Heart right ventricle (tissue), 16 donors: ENCODE data around the gene EPS8L3. TPM values are rescaled to one million over a fixed set of nuclear protein-coding genes. Genes with fewer than 3 reads are reported as not detected.
"Not testable (repeated sequence)": the region's sequence is repeated elsewhere in the genome, so short reads cannot be mapped to it uniquely, and the experiment has no call there.

Experiments
- ATAC-seq, 8 donors: fragments of 200-7000 bp; cut with Tn5 transposase; one replicate each; pipeline ENCODE4 v1.9.1; 2020; ENCODE audit warnings: mild to moderate bottlenecking in 8 of 8, moderate library complexity in 8 of 8, moderate number of reproducible peaks in 1 of 8
- DNase-seq, 2 donors: peaks; one replicate each; pipeline ENCODE4 v3.0.0-alpha.2; 2020
- H3K27ac ChIP-seq, 10 donors: fragments of 200-600 bp; sonication (generic) in 2 of 10; one replicate each; pipeline versions ENCODE4 v1.5.0 to v1.8.0; 2020 to 2022; ENCODE audit warnings: mild to moderate bottlenecking in 3 of 10
- H3K27me3 ChIP-seq, 7 donors: fragments of 200-600 bp; one replicate each; pipeline ENCODE4 v1.8.0; 2021 to 2022; ENCODE audit warnings: mild to moderate bottlenecking in 2 of 7
- H3K36me3 ChIP-seq, 9 donors: fragments of 200-600 bp; sonication (generic) in 1 of 9; one replicate each; pipeline versions ENCODE4 v1.5.0 to v1.8.0; 2020 to 2022; ENCODE audit warnings: mild to moderate bottlenecking in 2 of 9
- H3K4me1 ChIP-seq, 9 donors: fragments of 200-600 bp; sonication (generic) in 1 of 9; one replicate each; pipeline versions ENCODE4 v1.5.0 to v1.8.0; 2020 to 2022; ENCODE audit warnings: mild to moderate bottlenecking in 4 of 9
- H3K4me3 ChIP-seq, 10 donors: fragments of 200-600 bp; sonication (generic) in 2 of 10; one replicate each; pipeline versions ENCODE4 v1.5.0 to v1.8.0; 2020 to 2022; ENCODE audit warnings: mild to moderate bottlenecking in 7 of 10, moderate library complexity in 2 of 10
- H3K9me3 ChIP-seq, 11 donors: fragments of 200-600 bp in 10 of 11; sonication (generic) in 2 of 11; one replicate each; pipeline versions ENCODE4 v1.5.0 to v1.8.0; 2013 to 2022; ENCODE audit warnings: mild to moderate bottlenecking in 2 of 11, control low read depth in 1 of 11, moderate library complexity in 1 of 11
- CTCF ChIP-seq, 9 donors: fragments of 200-600 bp; sonication (generic) in 2 of 9; IDR thresholded peaks; one replicate each; pipeline versions ENCODE4 v1.5.0 to v1.8.0; 2021 to 2022; ENCODE audit warnings: antibody characterized with exemption in 9 of 9, mild to moderate bottlenecking in 5 of 9, moderate library complexity in 1 of 9
- WGBS, 2 donors: extraction: QIAGEN DNeasy Blood & Tissue Kit; methylation state at CpG; one replicate each; pipeline ENCODE4 v1.1.7; 2013; ENCODE audit warnings: inconsistent platforms in 1 of 2; 5-methylcytosine and 5-hydroxymethylcytosine counted together
- intact Hi-C, 10 donors: fragments of 100-400 bp; cut with DNase I; formaldehyde crosslinking; loops; one replicate each; pipeline versions ENCODE4 v1.11.1 to v1.14.2; 2022
- polyA plus RNA-seq, 2 donors: library from polyadenylated mRNA; stranded (reverse); fragments of 200-250 nt; gene quantifications; one replicate each; pipeline ENCODE4 v1.2.3, GENCODE V29; 2013
- total RNA-seq, 10 donors: library from RNA; stranded (reverse); fragmentation: NEBNext Ultra II Directional in 3 of 10; extraction: Animal tissue kit (Norgen Biotek cat#: 25700) in 3 of 10; gene quantifications; one replicate each; pipeline versions ENCODE4 v1.2.1 to v1.2.4, GENCODE V29; 2021 to 2023
- donor health status: Arrhythmogenic right ventricular cardiomyopathy.
- donor health status: ischemic (EF 13 %, LVEDD 7.1; RV severe dilation, severe dysfunction).
- donor health status: healthy with polysubstance abuse.
- donor health status: DM: no; HTN: yes; CAD: no.
- donor health status: DM: no; HTN: no; CAD: no.
- donor health status: ischemic (EF 25% LVEDD 6.9; RV normal size, moderate dysfunction).
- donor health status: ischemic (EF 25% LVEDD 5.7; RV mildly dilated, moderate dysfunction).
- donor health status: healthy.
- donor health status: DM: yes; HTN: yes; CAD: no.
- donor health status: Ischemic cardiomyopathy.
- donor health status: ischemic (EF 35%, LVEDD 5.7; RV mildly dilated, moderate dysfunction).
- donor health status: nonischemic (EF 11% LVEDD 7.7; RV severe dilation, severe dysfunction).
- donor health status: DM: yes; HTN: yes; CAD: no.
- donor health status: PGD.
- donor health status: ischemic (EF 29% LVEDD 5.4; RV normal size, mild dysfunction).
- donor health status: nonischemic (EF 23%, LVEDD 6.1; RV moderate dilation, normal function).

The EPS8L3 gene
- total and polyA plus RNA-seq, 12 donors, result 0.49 to 0.61 (median 0.56) TPM; not detected in 9

GRCh38 chr1:109751531-109752260 is 12.0 kb downstream of the EPS8L3 start:
- intact Hi-C loops, result no loop called here
- WGBS, 2 donors, result 90 to 92% methylated on average over 12 of the region's 12 CpGs
- Histone ChIP-seq H3K4me1 (peaks cover 0 to 16% (median 0%) of the 10 kb centered on the region in 9 donors), H3K9me3 (no peaks in the 10 kb centered on the region), H3K36me3 (no peaks in the 10 kb centered on the region), H3K27ac (no peak overlapping the region), H3K4me3 (no peak overlapping the region), H3K27me3 (peaks cover 0 to 4% (median 0%) of the 10 kb centered on the region in 7 donors)
- ATAC-seq, result peak in 2 of 8 donors; percentile 16 to 41
- no peak for TF ChIP-seq CTCF (IDR thresholded peaks at IDR 0.05)
- no peak for DNase-seq

- no peak for ATAC-seq
- no peak for TF ChIP-seq CTCF (IDR thresholded peaks at IDR 0.05)
- H3K36me3 ChIP-seq, result no peaks in the 10 kb centered on the region
- peaks cover 0 to 16% (median 0%) of the 10 kb centered on the region in 9 donors for H3K4me1 ChIP-seq
- intact Hi-C loops, result no loop called here
- H3K27ac ChIP-seq, result no peak overlapping the region
- no peak overlapping the region for H3K4me3 ChIP-seq
- no peak for DNase-seq
- H3K27me3 ChIP-seq, result peaks cover 0 to 4% (median 0%) of the 10 kb centered on the region in 7 donors
- H3K9me3 ChIP-seq, result no peaks in the 10 kb centered on the region
- 79 to 93% methylated on average over 6 of the region's 6 CpGs for WGBS, 2 donors
Observed at GRCh38 chr1:109750920-109751319, 12.8 kb downstream of the EPS8L3 start.

- Histone ChIP-seq H3K4me1 (peaks cover 0 to 16% (median 0%) of the 10 kb centered on the region in 9 donors), H3K9me3 (no peaks in the 10 kb centered on the region), H3K27me3 (peaks cover 0 to 4% (median 0%) of the 10 kb centered on the region in 7 donors), H3K4me3 (no peak overlapping the region), H3K27ac (no peak overlapping the region), H3K36me3 (no peaks in the 10 kb centered on the region)
- TF ChIP-seq CTCF (IDR thresholded peaks at IDR 0.05), result no peak
- ATAC-seq (no peak), DNase-seq (no peak)
- 92 to 94% methylated on average over 11 of the region's 11 CpGs for WGBS, 2 donors
- intact Hi-C loops, result no loop called here
Observed at GRCh38 chr1:109750241-109750882, 13.4 kb downstream of the EPS8L3 start.

- ATAC-seq (peak in 4 of 8 donors; percentile 40 to 79 (median 47)), DNase-seq (no peak)
- Histone ChIP-seq H3K36me3 (no peaks in the 10 kb centered on the region), H3K4me1 (peaks cover 0 to 8% (median 0%) of the 10 kb centered on the region in 9 donors), H3K9me3 (no peaks in the 10 kb centered on the region), H3K27ac (no peak overlapping the region), H3K4me3 (no peak overlapping the region), H3K27me3 (peaks cover 0 to 4% (median 0%) of the 10 kb centered on the region in 7 donors)
- no peak for TF ChIP-seq CTCF (IDR thresholded peaks at IDR 0.05)
- intact Hi-C loops, result no loop called here
Observed at GRCh38 chr1:109749221-109749620, 14.5 kb downstream of the EPS8L3 start.

- H3K4me1 ChIP-seq, H3K27me3 ChIP-seq, DNase-seq, H3K36me3 ChIP-seq, intact Hi-C loops, H3K4me3 ChIP-seq, ATAC-seq, H3K9me3 ChIP-seq, H3K27ac ChIP-seq: not testable (repeated sequence)
- 88 to 93% methylated on average over 7 to 10 of the region's 10 CpGs for WGBS, 2 donors
Observed at GRCh38 chr1:109748311-109748710, 15.4 kb downstream of the EPS8L3 start.
